Inflammatory macrophage treated with lipopolysaccharide for 1 hour (primary cell): ENCODE results near the gene ROCK2.

Experiments used
- DNase-seq, 2 donors: peaks; one replicate each; pipeline ENCODE4 v3.0.0-alpha.2; 2020 to 2022

The ROCK2 gene

GRCh38 chr2:11366326-11366741, 21.9 kb upstream of the ROCK2 start:
- DNase-seq: no peak

- no peak for DNase-seq
Measured at GRCh38 chr2:11365096-11365879, 20.9 kb upstream of the ROCK2 start.

- DNase-seq: no peak
Measured at GRCh38 chr2:11364565-11364887, 20.1 kb upstream of the ROCK2 start.

GRCh38 chr2:11363868-11364564, 19.6 kb upstream of the ROCK2 start:
- no peak for DNase-seq

GRCh38 chr2:11359865-11360264, 15.4 kb upstream of the ROCK2 start:
- DNase-seq: no peak

GRCh38 chr2:11357428-11357972, 13.1 kb upstream of the ROCK2 start:
- no peak for DNase-seq

DNA sequence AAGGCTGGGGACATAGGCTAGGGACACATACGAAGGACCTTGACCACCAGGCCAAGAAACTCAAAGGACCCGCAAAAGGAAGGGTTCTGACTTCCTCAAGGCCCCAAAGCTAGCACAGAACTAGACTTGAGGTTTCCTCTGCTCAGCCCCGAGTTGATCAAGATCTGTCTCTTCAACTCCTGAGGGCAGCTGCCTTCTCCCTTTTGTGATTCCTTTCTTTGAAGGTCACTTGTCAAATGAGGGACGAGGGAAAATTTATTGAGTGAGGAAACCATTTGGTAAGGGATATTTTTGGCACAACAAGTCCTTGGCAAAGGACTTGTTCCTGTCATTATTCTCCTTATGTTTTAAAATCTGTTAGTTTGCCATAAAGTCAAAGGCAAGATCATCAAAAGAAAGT, 12.3 kb upstream of the ROCK2 start:
- DNase-seq: no peak

DNA sequence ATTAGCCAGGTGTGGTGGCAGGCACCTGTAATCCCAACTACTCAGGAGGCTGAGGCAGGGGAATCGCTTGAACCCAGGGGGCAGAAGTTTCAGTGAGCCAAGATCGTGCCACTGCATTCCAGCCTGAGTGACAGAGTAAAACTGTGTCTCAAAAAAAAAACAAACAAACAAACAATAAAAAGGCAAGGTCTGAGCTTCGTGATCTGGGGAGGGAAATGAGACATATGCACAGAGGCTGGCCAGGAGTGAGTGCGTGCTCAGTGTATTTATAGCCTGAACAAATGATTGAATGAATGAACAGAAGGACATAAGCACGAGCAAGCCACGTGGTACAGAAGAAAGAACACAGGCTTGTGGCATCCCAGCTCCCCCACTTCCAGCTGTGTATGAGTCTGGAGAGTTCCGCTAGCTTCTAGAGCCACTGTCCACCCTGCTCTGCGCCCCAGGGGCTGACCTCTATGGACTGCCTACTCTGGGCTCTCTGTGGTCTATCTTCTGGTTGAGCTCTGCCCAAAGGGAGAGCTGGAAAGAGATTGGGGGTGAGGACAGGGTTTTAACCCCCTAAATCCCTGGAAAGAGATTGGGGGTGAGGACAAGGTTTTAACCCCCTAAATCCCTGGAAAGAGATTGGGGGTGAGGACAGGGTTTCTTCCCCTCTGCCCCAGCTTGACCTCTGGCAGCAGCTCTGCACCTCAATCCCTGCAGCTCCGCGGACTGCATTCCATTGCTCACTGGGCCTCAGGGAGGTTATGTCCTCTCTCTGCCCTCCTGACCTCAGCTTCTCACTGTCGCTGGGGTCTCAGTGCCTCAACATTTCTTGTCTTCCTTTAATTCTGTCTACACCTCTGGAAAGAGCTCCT, 11.0 kb upstream of the ROCK2 start:
- no peak for DNase-seq

DNA sequence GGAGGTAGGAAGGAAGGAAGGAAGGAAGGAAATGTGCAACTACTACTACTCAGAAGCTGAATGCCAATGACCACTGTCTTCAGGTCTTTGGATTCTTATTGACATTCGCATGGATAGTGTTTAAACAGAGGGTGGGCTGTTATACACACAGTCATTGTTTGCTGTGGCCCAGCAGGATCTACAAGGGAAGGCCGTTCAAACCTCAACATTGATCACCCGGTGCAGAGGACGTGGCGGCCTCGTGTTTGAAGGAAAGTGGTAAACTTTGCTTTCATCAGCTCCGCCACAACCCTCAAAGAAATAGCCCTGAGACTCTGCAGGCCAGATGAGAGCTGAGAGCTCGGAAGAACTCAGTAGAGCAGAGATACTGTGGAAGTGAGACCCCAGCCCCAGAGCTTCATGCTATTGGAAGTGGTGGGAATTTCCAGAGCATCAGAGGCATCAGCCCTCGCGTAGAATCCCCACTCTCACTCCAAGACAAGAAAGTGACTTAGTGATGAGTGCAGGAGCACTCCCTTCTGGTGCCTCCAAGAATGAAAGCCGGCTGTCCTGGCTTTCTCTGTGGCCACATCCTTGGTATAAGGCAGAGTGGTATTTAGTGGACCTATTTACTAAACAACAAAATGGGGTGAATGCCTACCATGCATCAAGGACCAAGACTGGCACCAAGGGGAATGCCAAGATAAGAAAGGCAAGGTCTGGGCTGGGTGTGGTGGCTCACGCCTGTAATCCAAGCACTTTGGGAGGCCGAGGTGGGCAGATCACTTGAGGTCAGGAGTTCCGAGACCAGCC, 10.1 kb upstream of the ROCK2 start:
- no peak for DNase-seq

GRCh38 chr2:11352781-11353537, 8.5 kb upstream of the ROCK2 start:
- DNase-seq: no peak

DNA sequence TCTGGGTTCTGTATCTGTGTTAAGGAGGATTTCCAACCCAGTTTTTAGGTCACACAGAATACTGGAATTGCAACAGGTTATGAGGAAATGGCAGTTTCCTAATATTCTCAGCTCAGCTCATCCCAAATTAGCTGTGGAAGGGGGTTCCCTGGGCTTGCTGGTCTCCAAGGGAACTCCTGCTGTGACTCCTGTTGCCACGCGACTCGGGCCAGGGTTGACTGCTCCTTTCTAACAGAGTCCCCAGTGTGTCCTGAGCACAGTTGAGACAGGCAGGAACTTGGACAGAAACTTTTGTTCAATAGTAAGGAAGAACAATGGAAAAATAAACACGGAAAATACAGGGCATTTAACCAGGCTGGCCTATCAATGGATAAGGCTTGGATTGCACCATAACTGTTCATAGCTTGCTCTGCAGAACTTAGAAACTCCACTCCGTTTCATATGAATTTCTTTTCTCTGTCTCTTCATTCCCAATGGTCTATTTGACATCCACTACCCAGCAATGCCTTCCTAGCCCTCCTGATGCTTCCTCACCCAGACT, 3.8 kb upstream of the ROCK2 start:
- peak; percentile 74 to 91 for DNase-seq

GRCh38 chr2:11347403-11347959, 3.0 kb upstream of the ROCK2 start:
- no peak for DNase-seq

GRCh38 chr2:11346023-11346482, 1.6 kb upstream of the ROCK2 start:
- no peak for DNase-seq

DNA sequence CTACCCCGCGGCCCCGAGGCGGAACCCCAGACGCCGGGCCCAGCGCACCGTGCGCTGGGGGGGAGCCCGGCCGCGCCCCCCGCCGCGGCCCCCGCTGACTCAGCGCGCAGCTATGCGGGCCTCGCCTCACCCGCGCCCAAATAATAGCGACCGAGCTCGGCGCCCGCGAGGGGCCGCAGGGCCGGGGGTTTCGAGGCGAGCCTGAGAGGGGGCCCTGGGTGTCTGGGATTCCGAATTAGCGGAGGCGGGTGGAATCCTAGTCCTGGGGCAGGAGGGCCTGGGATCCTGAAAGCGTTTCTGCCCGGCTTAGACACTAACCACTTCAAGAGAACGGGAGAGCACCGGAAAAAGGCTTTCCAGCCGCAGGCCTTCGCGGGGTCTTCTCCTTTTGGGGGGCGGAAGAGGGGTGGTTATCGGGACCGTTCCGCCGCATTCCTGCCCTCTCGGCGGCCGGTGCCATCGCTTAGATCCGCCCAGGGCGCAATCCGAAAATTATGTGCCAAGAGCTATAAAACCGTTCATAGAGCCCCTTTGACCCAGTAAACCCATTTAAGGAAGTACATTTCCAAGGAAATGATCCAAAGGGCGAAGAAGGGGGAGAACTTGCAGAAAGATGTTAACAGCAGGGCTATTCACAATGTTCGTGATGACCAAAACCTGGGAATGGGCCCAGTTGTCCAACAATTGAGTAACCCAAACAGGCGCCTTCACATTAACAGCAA, 681 bp upstream of the ROCK2 start:
- DNase-seq: peak; percentile 62 to 68

DNA sequence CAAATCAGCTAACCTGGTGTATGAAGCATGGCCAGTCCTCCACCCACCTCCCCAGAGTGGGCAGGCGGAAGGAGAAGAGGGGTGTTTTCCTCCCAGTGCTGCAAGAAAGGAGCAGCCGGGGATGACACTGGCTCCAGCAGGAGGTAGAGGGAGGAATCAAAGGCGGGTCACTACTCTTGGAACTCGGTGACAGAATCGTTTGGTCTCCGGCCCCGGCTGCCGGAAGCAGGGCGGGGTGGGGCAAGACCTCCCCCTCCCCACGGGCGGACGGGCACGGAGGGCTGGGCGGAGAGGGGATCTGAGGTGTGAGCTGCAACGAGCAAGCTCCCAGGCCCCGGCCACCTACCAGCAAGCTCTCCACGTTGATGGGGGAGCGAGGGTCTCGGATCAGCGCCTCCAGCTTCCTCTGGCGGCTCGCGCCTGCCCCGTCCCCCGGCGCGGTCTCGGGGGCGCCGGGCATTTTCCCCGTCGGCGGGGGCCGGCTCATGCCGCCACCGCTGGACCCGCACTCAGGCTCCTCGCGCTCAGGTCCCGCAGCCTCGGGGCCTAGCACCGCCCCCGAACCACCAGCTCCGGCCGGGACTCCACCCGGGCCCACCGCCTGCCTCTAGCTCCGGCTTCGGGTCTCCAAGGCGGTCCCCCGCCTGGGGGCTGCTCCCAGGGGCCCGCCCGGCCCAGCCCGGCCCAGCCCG, 640 bp downstream of the ROCK2 start:
- peak; percentile 67 to 91 for DNase-seq

GRCh38 chr2:11343368-11343649, 1.1 kb downstream of the ROCK2 start:
- DNase-seq: no peak

GRCh38 chr2:11342551-11343367, 1.7 kb downstream of the ROCK2 start:
- peak; percentile 52 to 56 for DNase-seq

DNA sequence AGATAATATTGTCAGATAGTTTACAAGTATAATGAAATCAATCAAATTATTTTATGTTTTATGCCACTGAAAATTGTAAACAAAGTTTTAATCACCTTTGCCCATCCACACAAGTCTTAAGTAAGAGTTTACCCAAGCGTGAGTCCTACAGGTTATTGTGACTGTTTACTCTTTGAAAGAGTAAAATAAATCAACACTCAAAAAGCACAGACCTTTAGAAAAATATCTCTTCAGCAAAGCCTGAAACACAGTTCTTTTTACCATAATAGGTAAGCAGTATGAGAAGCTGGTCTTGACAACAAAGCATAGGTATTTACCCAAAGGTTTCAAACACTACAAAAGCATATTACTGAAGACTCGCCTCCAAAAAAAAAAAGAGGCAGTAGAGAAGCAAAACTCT, 3.7 kb downstream of the ROCK2 start:
- DNase-seq: no peak

GRCh38 chr2:11339508-11340083, 4.8 kb downstream of the ROCK2 start:
- no peak for DNase-seq
